Hepatocyte (in vitro differentiated cells): ENCODE results near the gene JARID2. TPM values are rescaled to one million over a fixed set of nuclear protein-coding genes. Genes with fewer than 3 reads are reported as not detected.

Experiments
- DNase-seq: peaks from one replicate; pipeline ENCODE4 v3.0.0-alpha.2; 2016; ENCODE audit warnings: low spot score
- H2AFZ ChIP-seq: fragments of 200-600 bp; sonication (generic); 2 replicates; pipeline ENCODE4 v1.6.0; 2016; ENCODE audit warnings: antibody characterized with exemption, mild to moderate bottlenecking
- H3K27ac ChIP-seq: fragments of 200-600 bp; sonication (generic); 2 replicates; pipeline ENCODE4 v1.5.1; 2016; ENCODE audit warnings: mild to moderate bottlenecking
- H3K27me3 ChIP-seq: fragments of 200-600 bp; sonication (generic); 2 replicates; pipeline ENCODE4 v1.6.1; 2016
- H3K36me3 ChIP-seq: fragments of 200-600 bp; sonication (generic); replicated peaks from 2 replicates; pipeline ENCODE4 v1.5.1; 2016; ENCODE audit warnings: low read depth; ENCODE audit not compliant: insufficient read depth
- H3K4me1 ChIP-seq: fragments of 200-600 bp; sonication (generic); 2 replicates; pipeline ENCODE4 v1.5.1; 2016; ENCODE audit warnings: mild to moderate bottlenecking, moderate library complexity; ENCODE audit not compliant: insufficient read depth
- H3K4me2 ChIP-seq: fragments of 200-600 bp; sonication (generic); 2 replicates; pipeline ENCODE4 v1.6.0; 2016
- H3K4me3 ChIP-seq: fragments of 200-600 bp; sonication (generic); 2 replicates; pipeline ENCODE4 v1.5.1; 2016; ENCODE audit warnings: mild to moderate bottlenecking
- H3K79me2 ChIP-seq: fragments of 200-600 bp; sonication (generic); 2 replicates; pipeline ENCODE4 v1.6.0; 2017; ENCODE audit warnings: mild to moderate bottlenecking
- H3K9me2 ChIP-seq: fragments of 200-600 bp; sonication (generic); replicated peaks from 2 replicates; pipeline ENCODE4 v1.6.0; 2017; ENCODE audit warnings: mild to moderate bottlenecking; ENCODE audit not compliant: insufficient read depth
- H3K9me3 ChIP-seq: fragments of 200-600 bp; sonication (generic); 2 replicates; pipeline ENCODE4 v1.5.1; 2016; ENCODE audit warnings: low read depth, mild to moderate bottlenecking
- H4K20me1 ChIP-seq: fragments of 200-600 bp; sonication (generic); 2 replicates; pipeline ENCODE4 v1.6.0; 2016; ENCODE audit warnings: mild to moderate bottlenecking; ENCODE audit not compliant: insufficient read depth, poor library complexity, severe bottlenecking
- CTCF ChIP-seq: fragments of 200-600 bp; sonication (generic); IDR thresholded peaks from 2 replicates; pipeline ENCODE4 v1.5.1; 2016; ENCODE audit warnings: antibody characterized with exemption, mild to moderate bottlenecking; ENCODE audit not compliant: poor library complexity
- EZH2 ChIP-seq: fragments of 200-600 bp; sonication (generic); IDR thresholded peaks from 2 replicates; pipeline ENCODE4 v1.6.1; 2016; ENCODE audit warnings: antibody characterized with exemption, mild to moderate bottlenecking, borderline replicate concordance
- EZH2phosphoT487 ChIP-seq: fragments of 200-600 bp; sonication (generic); IDR thresholded peaks from one replicate; pipeline ENCODE4 v1.6.1; 2018; ENCODE audit warnings: antibody characterized with exemption, mild to moderate bottlenecking, low read depth, moderate library complexity; ENCODE audit not compliant: unreplicated experiment, severe bottlenecking
- WGBS: methylation state at CpG from one replicate; pipeline ENCODE4 v1.1.6; 2016; ENCODE audit warnings: low lambda C conversion rate; ENCODE audit errors: missing lambda C conversion rate; 5-methylcytosine and 5-hydroxymethylcytosine counted together
- polyA plus RNA-seq: library from polyadenylated mRNA; unstranded; fragments of >200 nt; fragmentation: Nextera tagmentation; extraction: Ambion mirVana; gene quantifications from 2 replicates; pipeline ENCODE4 v1.2.1, GENCODE V29; 2016
- total RNA-seq: library from RNA; depleted of rRNA; stranded (reverse); fragments of >200 nt; gene quantifications from 2 replicates; pipeline ENCODE4 v1.2.3, GENCODE V29; 2014

The JARID2 gene
- total and polyA plus RNA-seq, 2 experiments from 2014 or later = 4.6 to 11.6 TPM

- no peaks in the 10 kb centered on the region for H3K9me2 ChIP-seq
- peaks cover 6% of the 10 kb centered on the region for H4K20me1 ChIP-seq
- no peaks in the 10 kb centered on the region for H3K9me3 ChIP-seq
- no peak overlapping the region for H3K4me3 ChIP-seq
- TF ChIP-seq CTCF (no peak), EZH2 (no peak), EZH2phosphoT487 (no peak)
- no peak overlapping the region for H3K4me2 ChIP-seq
- DNase-seq = no peak
- no peak overlapping the region for H2AFZ ChIP-seq
- no peaks in the 10 kb centered on the region for H3K36me3 ChIP-seq
- no peaks in the 10 kb centered on the region for H3K27me3 ChIP-seq
- 82% methylated on average over 15 of the region's 15 CpGs for WGBS
- H3K79me2 ChIP-seq = peaks cover 6% of the 10 kb centered on the region
- no peak overlapping the region for H3K27ac ChIP-seq
- H3K4me1 ChIP-seq = peaks cover 18% of the 10 kb centered on the region
These were observed 263.1 kb downstream of the JARID2 start for GRCh38 chr6:15508931-15509330.

DNA sequence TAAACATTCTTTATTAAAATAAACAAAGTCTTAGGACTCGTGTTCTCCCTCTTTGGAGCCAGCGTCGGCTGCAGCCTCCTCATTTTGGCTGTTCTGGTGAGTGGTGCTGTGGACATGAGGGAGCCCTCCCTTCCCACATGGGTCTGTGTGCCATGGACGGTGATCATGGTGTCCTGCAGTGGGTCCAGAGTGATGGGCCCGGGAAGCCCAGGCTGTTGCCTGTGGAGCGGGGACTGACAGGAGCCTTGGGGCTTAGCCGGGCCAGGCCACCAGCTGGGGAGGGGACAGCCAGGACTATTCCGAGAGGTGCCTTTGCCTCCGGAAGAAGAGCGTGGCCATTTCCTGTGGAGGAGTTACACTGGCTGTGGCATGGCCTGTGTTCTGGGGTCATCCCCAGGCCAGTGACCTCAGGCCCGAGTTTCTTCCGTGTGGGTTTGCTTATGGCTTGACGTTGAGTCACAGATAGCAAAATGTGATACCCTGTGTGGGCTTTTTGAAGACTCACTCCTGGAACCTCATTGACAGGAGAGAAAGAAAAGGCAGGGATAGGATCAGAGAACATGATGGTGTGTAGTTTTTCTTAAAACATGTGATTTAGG is 263.6 kb downstream of the JARID2 start:
- H3K4me1 ChIP-seq = peaks cover 13% of the 10 kb centered on the region
- peaks cover 6% of the 10 kb centered on the region for H3K79me2 ChIP-seq
- H4K20me1 ChIP-seq = peaks cover 6% of the 10 kb centered on the region
- no peak overlapping the region for H3K4me3 ChIP-seq
- 72% methylated on average over 13 of the region's 13 CpGs for WGBS
- no peaks in the 10 kb centered on the region for H3K36me3 ChIP-seq
- TF ChIP-seq CTCF = no peak
- TF ChIP-seq EZH2phosphoT487 = no peak
- no peak for TF ChIP-seq EZH2
- H3K9me3 ChIP-seq = no peaks in the 10 kb centered on the region
- H3K4me2 ChIP-seq = no peak overlapping the region
- no peaks in the 10 kb centered on the region for H3K27me3 ChIP-seq
- H2AFZ ChIP-seq = no peak overlapping the region
- H3K9me2 ChIP-seq = no peaks in the 10 kb centered on the region
- no peak for DNase-seq
- no peak overlapping the region for H3K27ac ChIP-seq

GRCh38 chr6:15510121-15510520 is 264.3 kb downstream of the JARID2 start:
- H2AFZ ChIP-seq = no peak overlapping the region
- DNase-seq = no peak
- no peaks in the 10 kb centered on the region for H3K9me2 ChIP-seq
- peaks cover 10% of the 10 kb centered on the region for H3K4me1 ChIP-seq
- H3K79me2 ChIP-seq = peaks cover 6% of the 10 kb centered on the region
- peaks cover 6% of the 10 kb centered on the region for H4K20me1 ChIP-seq
- TF ChIP-seq EZH2 (no peak), EZH2phosphoT487 (no peak), CTCF (no peak)
- H3K4me3 ChIP-seq = no peak overlapping the region
- 98% methylated on average over 6 of the region's 6 CpGs for WGBS
- no peak overlapping the region for H3K4me2 ChIP-seq
- no peaks in the 10 kb centered on the region for H3K27me3 ChIP-seq
- no peaks in the 10 kb centered on the region for H3K9me3 ChIP-seq
- H3K27ac ChIP-seq = no peak overlapping the region
- H3K36me3 ChIP-seq = no peaks in the 10 kb centered on the region
